ENCODE results near the gene CLK1.

Gene CLK1

GRCh38 chr2:200810998-200811332 is 53.5 kb downstream of the CLK1 start:
- DNase-seq, result no peak

DNA sequence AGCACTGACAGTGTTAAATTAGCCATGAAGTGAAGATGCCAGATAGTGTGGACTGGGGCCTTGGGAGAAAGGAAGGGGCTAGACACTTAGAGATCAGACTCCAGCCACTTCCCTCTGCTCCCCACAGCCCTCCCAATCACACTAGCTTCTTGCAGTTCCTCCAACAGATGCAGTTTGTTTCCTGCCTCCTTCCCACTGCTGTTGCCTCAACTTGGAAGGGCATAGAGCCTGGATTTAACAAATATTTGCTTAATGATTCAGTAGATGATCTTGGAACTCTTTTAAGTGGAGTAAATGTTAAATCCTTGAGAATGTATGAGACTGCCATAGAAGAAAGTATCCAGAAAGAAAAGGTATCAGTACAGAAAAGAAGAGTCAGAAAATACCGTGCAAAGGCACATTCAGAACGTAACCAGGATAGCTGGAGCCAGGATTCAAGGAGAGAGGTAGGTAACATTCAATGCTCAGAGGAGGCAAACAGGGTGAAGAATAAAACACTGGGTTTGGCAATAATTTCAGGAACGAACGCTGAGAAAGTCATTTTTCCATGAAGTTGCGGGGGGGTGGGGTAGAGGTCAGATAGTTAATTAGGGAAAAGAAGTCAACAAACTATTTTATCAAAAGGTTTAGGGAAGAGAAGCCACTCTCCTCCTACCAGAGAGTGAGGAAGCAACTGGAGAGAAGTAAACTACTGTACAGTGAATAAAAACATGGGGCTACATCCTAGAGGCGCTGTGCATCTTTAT is 54.0 kb downstream of the CLK1 start:
- DNase-seq, result no peak

DNA sequence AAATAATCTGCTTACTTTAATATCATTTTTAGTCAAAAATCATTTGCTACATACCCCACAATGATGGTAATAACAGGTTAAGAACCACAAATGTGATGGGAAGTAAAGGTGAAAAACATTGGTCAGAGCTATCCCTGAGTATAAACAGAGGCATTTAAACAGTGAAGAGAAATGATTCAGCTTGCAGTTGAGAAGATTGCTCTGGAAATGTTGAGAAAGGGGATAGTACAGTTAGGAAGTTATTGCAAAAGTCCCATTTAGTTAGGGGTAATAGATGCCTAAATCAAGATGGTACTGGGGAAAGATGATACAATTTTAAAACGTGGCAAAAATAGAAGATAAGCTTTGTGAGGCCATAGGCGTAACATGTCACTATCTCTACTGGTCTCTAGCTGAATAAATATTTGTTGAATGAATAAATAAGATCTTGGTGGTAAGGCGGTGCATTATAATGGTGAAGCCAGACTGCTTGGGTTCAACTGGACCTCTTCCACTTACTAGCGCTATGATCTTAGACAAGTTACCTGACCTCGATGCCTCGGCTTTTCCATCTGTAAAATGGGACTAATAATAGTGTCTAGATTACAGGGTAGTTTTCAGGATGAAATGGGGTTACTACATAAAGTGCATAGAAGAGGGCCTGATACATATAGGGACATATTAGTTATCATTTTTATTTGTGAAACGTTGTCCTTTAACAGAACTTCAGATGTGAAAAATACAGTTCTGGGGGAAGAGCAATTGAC is 54.8 kb downstream of the CLK1 start:
- no peak for DNase-seq

Data from effector CD8-positive, alpha-beta T cell (primary cell).